Pancreas (tissue), 10 donors: Measurements from ENCODE around the gene ADAMTS19. TPM values are rescaled to one million over a fixed set of nuclear protein-coding genes. Genes with fewer than 3 reads are reported as not detected.

Experiments
- ATAC-seq, 4 donors: fragments of 200-7000 bp; cut with Tn5 transposase; one replicate each; pipeline versions ENCODE4 v1.8.0 to v1.9.1; 2020; ENCODE audit warnings: mild to moderate bottlenecking in 4 of 4, moderate library complexity in 4 of 4
- DNase-seq, 6 donors: peaks; one replicate each; pipeline ENCODE4 v3.0.0-alpha.2; 2020
- FAIRE-seq: peaks from 2 replicates; lab custom pipeline; 2012; peaks lifted over from hg19 to GRCh38; lab: Jason Lieb, UNC
- H3K27ac ChIP-seq, 4 donors: fragments of 200-600 bp; sonication (generic); 1 replicate in 3 of 4; 2 replicates in 1 of 4; pipeline versions ENCODE4 v1.5.0 to v1.8.0; 2020
- H3K27me3 ChIP-seq, 4 donors: fragments of 200-600 bp; one replicate each; pipeline ENCODE4 v1.8.0; 2021
- H3K36me3 ChIP-seq, 3 donors: fragments of 200-600 bp; sonication (generic) in 1 of 3; one replicate each; pipeline versions ENCODE4 v1.5.0 to v1.8.0; 2020 to 2021
- H3K4me1 ChIP-seq, 3 donors: fragments of 200-600 bp; one replicate each; pipeline ENCODE4 v1.8.0; 2021
- H3K4me3 ChIP-seq, 4 donors: fragments of 200-600 bp; sonication (generic) in 2 of 4; one replicate each; pipeline versions ENCODE4 v1.5.0 to v1.8.0; 2020 to 2021
- H3K9me3 ChIP-seq, 4 donors: fragments of 200-600 bp; one replicate each; pipeline ENCODE4 v1.8.0; 2021
- WGBS, 2 donors: extraction: QIAGEN DNeasy Blood & Tissue Kit; methylation state at CpG; one replicate each; pipeline ENCODE4 v1.1.7; 2013; 5-methylcytosine and 5-hydroxymethylcytosine counted together
- intact Hi-C, 3 donors: fragments of 100-400 bp; cut with DNase I; formaldehyde crosslinking; loops; one replicate each; pipeline versions ENCODE4 v1.11.1 to v1.14.2; 2022
- polyA plus RNA-seq, 2 donors: library from polyadenylated mRNA; stranded (reverse); fragments of 200-250 nt; gene quantifications; one replicate each; pipeline ENCODE4 v1.2.3, GENCODE V29; 2013
- total RNA-seq, 6 donors: library from RNA; stranded (reverse); fragmentation: NEBNext Ultra II Directional in 4 of 6; extraction: Animal tissue kit (Norgen Biotek cat#: 25700) in 4 of 6; gene quantifications; one replicate each; pipeline versions ENCODE4 v1.2.1 to v1.2.4, GENCODE V29; 2021 to 2023
- TF ChIP-seq, protein P1 (sequence below), 4 donors: fragments of 200-600 bp; sonication (generic) in 3 of 4; IDR thresholded peaks; one replicate each; pipeline versions ENCODE4 v1.5.0 to v1.8.0; 2021; ENCODE audit warnings: antibody characterized with exemption in 4 of 4
- donor health status: healthy with polysubstance abuse.
- donor health status: DM: no; HTN: no; CAD: no; lungs with moderate emphysema.
- donor health status: DM: no; HTN: no; CAD: no.
- donor health status: control.
- donor health status: control.
- donor health status: Bipolar disorder and iron deficiency.
- donor health status: DM: yes; HTN: yes; CAD: no.
- donor health status: DM: no; HTN: no; CAD: no.
- donor health status: DM: no; HTN: no; CAD: no.
- donor health status: DM: yes; HTN: yes; CAD: no.

The ADAMTS19 gene
- total and polyA plus RNA-seq, 8 donors: 0.02 to 0.22 (median 0.08) TPM; not detected in 1

DNA sequence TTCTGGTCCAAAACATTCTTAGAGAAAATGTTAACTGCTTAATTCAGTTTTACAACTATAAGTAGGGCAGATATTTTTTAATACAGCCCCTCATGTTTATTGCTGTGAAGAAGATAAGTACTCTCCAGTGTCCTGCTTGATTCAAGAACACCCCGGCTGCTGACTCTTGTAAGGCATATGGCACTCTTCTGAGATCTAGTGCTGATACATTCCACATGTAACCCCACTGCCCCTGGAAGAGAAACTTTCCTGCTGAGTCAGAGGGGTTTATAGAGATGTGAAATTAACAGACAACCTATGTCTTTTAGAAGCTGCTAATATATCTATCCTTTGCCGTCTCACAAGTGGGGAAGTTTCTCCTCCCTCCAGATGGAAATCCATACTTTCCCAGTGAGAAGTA lies 286.8 kb downstream of the ADAMTS19 start:
- no peak for FAIRE-seq

DNA sequence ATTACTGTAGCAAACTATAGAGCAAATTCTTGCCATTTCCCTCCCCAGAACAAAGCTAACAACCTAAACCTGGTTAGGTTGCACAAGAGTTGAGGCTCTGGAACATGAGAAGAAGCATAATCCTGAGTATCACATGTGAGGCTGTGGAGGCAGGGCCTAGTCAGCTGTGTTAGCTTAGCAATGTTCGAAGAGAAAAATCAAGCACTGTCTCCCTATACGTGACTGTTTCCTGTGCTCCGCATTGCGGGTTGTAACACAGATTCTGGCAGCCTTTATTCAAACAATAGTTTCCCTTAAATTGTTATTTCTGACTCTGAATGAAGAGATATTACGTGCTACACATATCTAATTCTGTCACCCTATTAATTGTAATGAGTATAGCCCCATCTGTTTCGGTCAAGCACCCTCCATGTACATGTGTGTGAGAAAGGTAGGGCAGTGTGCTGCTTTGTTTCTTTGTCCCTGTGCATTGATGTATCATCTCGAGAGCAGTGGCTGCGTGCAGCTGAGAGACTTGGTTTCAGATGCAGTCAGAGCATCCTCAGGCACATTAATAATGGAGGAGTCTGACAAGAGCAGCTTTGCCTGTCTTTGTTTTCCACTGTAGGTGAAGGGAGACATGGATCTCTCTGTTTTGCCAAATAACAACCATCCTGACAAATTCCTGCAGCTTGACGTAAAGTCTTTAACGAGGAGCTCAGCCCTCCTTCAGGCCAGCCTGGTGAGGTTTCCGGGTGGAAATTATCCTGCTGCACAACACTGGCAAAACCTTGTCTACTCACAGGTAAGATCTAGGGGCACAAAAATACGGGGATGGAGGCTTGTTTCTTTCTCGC lies 287.7 kb downstream of the ADAMTS19 start, which contains the start of gene MINAR2:
Gene MINAR2 (plus strand): TSS at position 523 of the 836 bp plus-strand sequence. CDS start 97 bp downstream, at position 620.
- Histone ChIP-seq H3K4me1 (no peaks in the 10 kb centered on the region), H3K27me3 (no peaks in the 10 kb centered on the region), H3K4me3 (no peak within 1 kb of the TSS), H3K36me3 (no peaks in the 10 kb centered on the region), H3K27ac (no peak within 1 kb of the TSS), H3K9me3 (no peaks in the 10 kb centered on the region)
- FAIRE-seq (no peak), DNase-seq (no peak), ATAC-seq (no peak)
- intact Hi-C loops: no loop called here
- 72 to 75% methylated on average over 13 of the region's 13 CpGs for WGBS, 2 donors
- TF ChIP-seq, protein P1, sequence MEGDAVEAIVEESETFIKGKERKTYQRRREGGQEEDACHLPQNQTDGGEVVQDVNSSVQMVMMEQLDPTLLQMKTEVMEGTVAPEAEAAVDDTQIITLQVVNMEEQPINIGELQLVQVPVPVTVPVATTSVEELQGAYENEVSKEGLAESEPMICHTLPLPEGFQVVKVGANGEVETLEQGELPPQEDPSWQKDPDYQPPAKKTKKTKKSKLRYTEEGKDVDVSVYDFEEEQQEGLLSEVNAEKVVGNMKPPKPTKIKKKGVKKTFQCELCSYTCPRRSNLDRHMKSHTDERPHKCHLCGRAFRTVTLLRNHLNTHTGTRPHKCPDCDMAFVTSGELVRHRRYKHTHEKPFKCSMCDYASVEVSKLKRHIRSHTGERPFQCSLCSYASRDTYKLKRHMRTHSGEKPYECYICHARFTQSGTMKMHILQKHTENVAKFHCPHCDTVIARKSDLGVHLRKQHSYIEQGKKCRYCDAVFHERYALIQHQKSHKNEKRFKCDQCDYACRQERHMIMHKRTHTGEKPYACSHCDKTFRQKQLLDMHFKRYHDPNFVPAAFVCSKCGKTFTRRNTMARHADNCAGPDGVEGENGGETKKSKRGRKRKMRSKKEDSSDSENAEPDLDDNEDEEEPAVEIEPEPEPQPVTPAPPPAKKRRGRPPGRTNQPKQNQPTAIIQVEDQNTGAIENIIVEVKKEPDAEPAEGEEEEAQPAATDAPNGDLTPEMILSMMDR (IDR thresholded peaks at IDR 0.05): no peak

More for the DNA sequence above, 286.8 kb downstream of the ADAMTS19 start:
- ATAC-seq (no peak), DNase-seq (no peak)
- H3K4me3 ChIP-seq: no peak overlapping the region
- H3K4me1 ChIP-seq: no peaks in the 10 kb centered on the region
- no peak overlapping the region for H3K27ac ChIP-seq
- H3K36me3 ChIP-seq: no peaks in the 10 kb centered on the region
- no peaks in the 10 kb centered on the region for H3K27me3 ChIP-seq
- WGBS, 2 donors: 75 to 93% methylated on average over 2 of the region's 2 CpGs
- TF ChIP-seq, protein P1 (IDR thresholded peaks at IDR 0.05): no peak
- intact Hi-C loops: no loop called here
- no peaks in the 10 kb centered on the region for H3K9me3 ChIP-seq

GRCh38 chr5:129748913-129749880 lies 289.1 kb downstream of the ADAMTS19 start:
- no peak for ATAC-seq
- Histone ChIP-seq H3K9me3 (no peaks in the 10 kb centered on the region), H3K4me3 (no peak overlapping the region), H3K27ac (no peak overlapping the region), H3K36me3 (no peaks in the 10 kb centered on the region), H3K4me1 (no peaks in the 10 kb centered on the region), H3K27me3 (no peaks in the 10 kb centered on the region)
- no peak for DNase-seq
- no peak for FAIRE-seq
- 49 to 81% methylated on average over 1 of the region's 1 CpG for whole genome bisulfite sequencing, 2 donors
- intact Hi-C loops: no loop called here
- TF ChIP-seq, protein P1 (IDR thresholded peaks at IDR 0.05): no peak

GRCh38 chr5:129760636-129761325 lies 300.7 kb downstream of the ADAMTS19 start:
- intact Hi-C loops: loop anchor here in 1 of 3 donors (10.0 kb wide), 1 partner anchor 856 kb away; no protein-coding TSS in a partner anchor
- Histone ChIP-seq H3K36me3 (no peaks in the 10 kb centered on the region), H3K4me1 (no peaks in the 10 kb centered on the region), H3K27me3 (no peaks in the 10 kb centered on the region), H3K9me3 (no peaks in the 10 kb centered on the region), H3K27ac (no peak overlapping the region), H3K4me3 (no peak overlapping the region)
- 86 to 93% methylated on average over 1 of the region's 1 CpG for WGBS, 2 donors
- FAIRE-seq: no peak
- ATAC-seq: no peak
- no peak for DNase-seq
- TF ChIP-seq, protein P1 (IDR thresholded peaks at IDR 0.05): no peak
